OCI-LY7 (cell line): ENCODE measurements around the gene BFSP1. TPM values are rescaled to one million over a fixed set of nuclear protein-coding genes. Genes with fewer than 3 reads are reported as not detected.

Source experiments
- BruUV-seq: library from RNA; stranded (reverse); fragments of 400-500 nt; replicated peaks from 2 replicates; lab custom pipeline; 2021; lab: Mats Ljungman, UMichigan
- CTCF ChIA-PET: fragments of 300-600 bp; sonication (Branson Sonifier 250); formaldehyde crosslinking; loops from one replicate; lab custom pipeline; 2022; ENCODE audit warnings: antibody characterized with exemption; ENCODE audit not compliant: unreplicated experiment; lab: Charles Lee
- POLR2A ChIA-PET: fragments of 300-600 bp; sonication (Branson Sonifier 250); formaldehyde crosslinking; loops from one replicate; lab custom pipeline; 2022; ENCODE audit warnings: antibody characterized with exemption; lab: Charles Lee
- DNase-seq: peaks from one replicate; pipeline ENCODE4 v3.0.0-alpha.2; 2015; ENCODE audit warnings: low spot score
- H2AFZ ChIP-seq: fragments of 200-600 bp; sonication (generic), shearing (Covaris generic); 2 replicates; pipeline ENCODE4 v1.6.1; 2014; ENCODE audit warnings: mild to moderate bottlenecking, antibody characterized with exemption, low read length, moderate library complexity
- H3K27ac ChIP-seq: fragments of 200-600 bp; sonication (generic); 2 replicates; pipeline ENCODE4 v1.5.1; 2014; ENCODE audit warnings: mixed run types, low read depth, mild to moderate bottlenecking, moderate library complexity, low read length, inconsistent platforms; ENCODE audit not compliant: poor library complexity, severe bottlenecking
- H3K36me3 ChIP-seq: fragments of 200-600 bp; sonication (generic); 2 replicates; pipeline ENCODE4 v1.6.1; 2014; ENCODE audit warnings: mild to moderate bottlenecking, antibody characterized with exemption, low read length, moderate library complexity, mixed read lengths; ENCODE audit not compliant: insufficient read depth
- H3K4me1 ChIP-seq: fragments of 200-600 bp; sonication (generic); 2 replicates; pipeline ENCODE4 v1.5.1; 2014; ENCODE audit warnings: mild to moderate bottlenecking, low read length; ENCODE audit not compliant: insufficient read depth, poor library complexity, severe bottlenecking
- H3K4me2 ChIP-seq: fragments of 200-600 bp; sonication (generic); 2 replicates; pipeline ENCODE4 v1.6.1; 2014; ENCODE audit warnings: mild to moderate bottlenecking, low read length
- H3K4me3 ChIP-seq: fragments of 200-600 bp; sonication (generic); 2 replicates; pipeline ENCODE4 v1.5.1; 2014; ENCODE audit warnings: mild to moderate bottlenecking, low read depth, low read length; ENCODE audit not compliant: poor library complexity, severe bottlenecking
- H3K79me2 ChIP-seq: fragments of 200-600 bp; sonication (generic); 2 replicates; pipeline ENCODE4 v1.6.1; 2016; ENCODE audit warnings: low read depth, mild to moderate bottlenecking, low read length, moderate library complexity, mixed read lengths; ENCODE audit not compliant: insufficient read depth
- H3K9me2 ChIP-seq: fragments of 200-600 bp; sonication (generic); 2 replicates; pipeline ENCODE4 v1.6.1; 2016; ENCODE audit warnings: mild to moderate bottlenecking, low read length, mixed read lengths; ENCODE audit not compliant: insufficient read depth
- H3K9me3 ChIP-seq: fragments of 200-600 bp; sonication (generic); 2 replicates; pipeline ENCODE4 v1.6.1; 2014; ENCODE audit warnings: mild to moderate bottlenecking, mixed run types, low read length, mixed read lengths
- H4K20me1 ChIP-seq: fragments of 200-600 bp; sonication (generic); 2 replicates; pipeline ENCODE4 v1.6.1; 2014; ENCODE audit warnings: mild to moderate bottlenecking, antibody characterized with exemption, low read length, moderate library complexity, mixed read lengths; ENCODE audit not compliant: insufficient read depth
- EZH2phosphoT487 ChIP-seq: fragments of 200-600 bp; sonication (generic); IDR thresholded peaks from 2 replicates; pipeline ENCODE4 v1.6.1; 2018; ENCODE audit warnings: low read depth, borderline replicate concordance, mild to moderate bottlenecking, mixed run types, antibody characterized with exemption, low read length, moderate library complexity, mixed read lengths
- intact Hi-C: fragments of 100-400 bp; cut with micrococcal nuclease; formaldehyde crosslinking; loops from one replicate; pipeline ENCODE4 v1.10.0; 2022; ENCODE audit not compliant: unreplicated experiment
- total RNA-seq, 2 experiments: library from RNA; depleted of rRNA in 1 of 2; stranded (reverse); fragments of >200 nt in 1 of 2; shearing (Covaris generic) in 1 of 2; gene quantifications; 2 replicates each; pipeline ENCODE4 v1.2.3, GENCODE V29; 2014 to 2022
- TF ChIP-seq, protein P1 (sequence below): fragments of 200-600 bp; sonication (generic); conservative IDR thresholded peaks from 2 replicates; pipeline ENCODE4 v1.5.1; 2014; ENCODE audit warnings: mild to moderate bottlenecking, antibody characterized with exemption, low read length, moderate library complexity, mixed read lengths

BFSP1 gene
- total RNA-seq, 2 experiments from 2014 or later, result not detected

DNA sequence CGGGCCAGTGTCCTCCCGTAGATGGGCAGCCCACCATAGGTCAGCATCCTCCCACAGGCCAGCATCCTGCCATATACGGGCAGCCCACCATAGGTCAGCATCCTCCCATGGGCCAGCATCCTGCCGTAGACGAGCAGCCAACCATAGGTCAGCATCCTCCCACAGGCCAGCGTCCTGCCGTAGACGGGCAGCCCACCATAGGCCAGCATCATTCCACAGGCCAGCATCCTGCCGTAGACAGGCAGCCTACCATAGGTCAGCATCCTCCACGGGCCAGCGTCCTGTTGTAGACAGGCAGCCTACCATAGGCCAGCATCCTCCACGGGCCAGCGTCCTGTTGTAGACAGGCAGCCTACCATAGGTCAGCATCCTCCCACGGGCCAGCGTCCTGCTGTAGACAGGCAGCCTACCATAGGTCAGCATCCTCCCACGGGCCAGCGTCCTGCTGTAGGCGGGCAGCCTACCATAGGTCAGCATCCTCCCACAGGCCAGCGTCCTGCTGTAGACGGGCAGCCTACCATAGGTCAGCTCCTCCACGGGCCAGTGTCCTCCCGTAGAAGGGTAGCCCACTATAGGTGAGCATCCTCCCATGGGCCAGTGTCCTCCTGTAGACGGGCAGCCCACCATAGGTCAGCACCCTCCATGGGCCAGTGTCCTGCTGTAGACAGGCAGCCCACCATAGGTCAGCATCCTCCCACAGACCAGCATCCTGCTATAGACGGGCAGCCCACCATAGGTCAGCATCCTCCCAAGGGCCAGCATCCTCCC is 62.9 kb downstream of the BFSP1 start:
- Histone ChIP-seq H3K27ac (no peak overlapping the region), H3K36me3 (no peaks in the 10 kb centered on the region), H3K4me1 (no peaks in the 10 kb centered on the region), H3K79me2 (no peaks in the 10 kb centered on the region), H3K4me2 (no peak overlapping the region), H2AFZ (no peak overlapping the region), H4K20me1 (no peaks in the 10 kb centered on the region), H3K9me3 (no peaks in the 10 kb centered on the region), H3K4me3 (no peak overlapping the region), H3K9me2 (no peaks in the 10 kb centered on the region)
- intact Hi-C loops, result loop anchor here (10.0 kb wide), 1 partner anchor 1477 kb away; no protein-coding TSS in a partner anchor
- ChIA-PET CTCF (no interaction called here), POLR2A (interaction anchor here (0.6 kb wide), 2 partner anchors 108 to 436 kb away, joined by 4 to 5 read pairs; no protein-coding TSS in a partner anchor)
- no TSS peak for BruUV-seq
- DNase-seq, result no peak
- no peak for TF ChIP-seq EZH2phosphoT487
- TF ChIP-seq, protein P1, sequence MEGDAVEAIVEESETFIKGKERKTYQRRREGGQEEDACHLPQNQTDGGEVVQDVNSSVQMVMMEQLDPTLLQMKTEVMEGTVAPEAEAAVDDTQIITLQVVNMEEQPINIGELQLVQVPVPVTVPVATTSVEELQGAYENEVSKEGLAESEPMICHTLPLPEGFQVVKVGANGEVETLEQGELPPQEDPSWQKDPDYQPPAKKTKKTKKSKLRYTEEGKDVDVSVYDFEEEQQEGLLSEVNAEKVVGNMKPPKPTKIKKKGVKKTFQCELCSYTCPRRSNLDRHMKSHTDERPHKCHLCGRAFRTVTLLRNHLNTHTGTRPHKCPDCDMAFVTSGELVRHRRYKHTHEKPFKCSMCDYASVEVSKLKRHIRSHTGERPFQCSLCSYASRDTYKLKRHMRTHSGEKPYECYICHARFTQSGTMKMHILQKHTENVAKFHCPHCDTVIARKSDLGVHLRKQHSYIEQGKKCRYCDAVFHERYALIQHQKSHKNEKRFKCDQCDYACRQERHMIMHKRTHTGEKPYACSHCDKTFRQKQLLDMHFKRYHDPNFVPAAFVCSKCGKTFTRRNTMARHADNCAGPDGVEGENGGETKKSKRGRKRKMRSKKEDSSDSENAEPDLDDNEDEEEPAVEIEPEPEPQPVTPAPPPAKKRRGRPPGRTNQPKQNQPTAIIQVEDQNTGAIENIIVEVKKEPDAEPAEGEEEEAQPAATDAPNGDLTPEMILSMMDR, result no peak

DNA sequence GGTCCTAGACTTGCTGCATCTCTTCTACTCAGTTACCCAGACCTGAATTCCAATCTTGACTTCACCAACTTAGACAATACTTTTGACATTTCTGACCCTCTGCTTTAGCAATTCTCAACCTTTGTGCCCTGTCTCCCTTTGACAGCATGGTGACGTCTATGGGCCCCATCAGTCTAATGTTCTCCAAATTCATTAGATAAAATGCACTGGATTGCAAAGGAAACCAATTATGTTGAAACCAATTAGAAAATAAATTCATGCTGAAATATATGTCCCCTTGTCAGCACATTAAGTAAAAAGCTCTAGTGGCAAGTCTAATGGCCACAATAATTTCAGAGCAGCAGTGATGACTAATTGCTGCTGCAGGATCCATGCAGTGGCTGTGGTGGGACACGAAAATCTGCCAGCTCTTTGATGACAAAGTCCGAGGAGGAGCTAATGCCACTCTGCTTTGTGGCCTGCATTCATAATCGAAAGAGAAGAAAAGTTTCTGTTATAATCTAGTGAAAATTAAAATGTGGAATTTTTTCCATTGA is 64.0 kb downstream of the BFSP1 start:
- H3K9me2 ChIP-seq, result no peaks in the 10 kb centered on the region
- no peaks in the 10 kb centered on the region for H3K79me2 ChIP-seq
- H3K4me2 ChIP-seq, result no peak overlapping the region
- no peaks in the 10 kb centered on the region for H4K20me1 ChIP-seq
- no peak overlapping the region for H2AFZ ChIP-seq
- H3K4me3 ChIP-seq, result no peak overlapping the region
- intact Hi-C loops, result loop anchor here (10.0 kb wide), 1 partner anchor 1478 kb away; no protein-coding TSS in a partner anchor
- no TSS peak for BruUV-seq
- no peak for TF ChIP-seq EZH2phosphoT487
- TF ChIP-seq, protein P1, result no peak
- POLR2A ChIA-PET, result interaction anchor here (0.6 to 0.7 kb wide), 2 partner anchors 45 to 420 kb away, joined by 3 to 4 read pairs; no protein-coding TSS in a partner anchor
- H3K27ac ChIP-seq, result no peak overlapping the region
- no peaks in the 10 kb centered on the region for H3K4me1 ChIP-seq
- no peaks in the 10 kb centered on the region for H3K9me3 ChIP-seq
- no peak for DNase-seq
- CTCF ChIA-PET, result no interaction called here
- no peaks in the 10 kb centered on the region for H3K36me3 ChIP-seq

DNA sequence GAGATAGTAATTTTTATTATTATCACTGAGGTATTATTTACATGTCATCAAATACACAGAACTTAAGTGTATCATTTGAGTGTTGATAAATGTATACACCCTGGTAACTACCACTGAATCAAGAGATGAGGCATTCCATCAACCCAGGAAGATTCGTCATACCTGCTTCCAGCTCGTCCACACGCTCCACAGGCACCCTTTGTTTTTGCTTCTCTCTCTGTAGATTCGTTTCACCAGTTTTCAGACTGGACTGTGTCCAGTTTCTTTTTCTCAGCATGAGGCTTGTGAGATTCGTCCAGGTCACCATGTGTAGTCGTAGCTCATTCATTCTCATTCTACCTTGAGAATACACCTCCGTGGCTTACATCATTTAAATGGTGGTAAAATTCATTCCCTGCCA is 64.5 kb downstream of the BFSP1 start:
- H3K27ac ChIP-seq, result no peak overlapping the region
- H3K79me2 ChIP-seq, result no peaks in the 10 kb centered on the region
- H2AFZ ChIP-seq, result no peak overlapping the region
- ChIA-PET CTCF (no interaction called here), POLR2A (interaction anchor here (0.6 kb wide), 1 partner anchor 420 kb away, joined by 4 read pairs; no protein-coding TSS in a partner anchor)
- no peaks in the 10 kb centered on the region for H3K36me3 ChIP-seq
- no peaks in the 10 kb centered on the region for H3K9me2 ChIP-seq
- TF ChIP-seq, protein P1, result no peak
- no peak for TF ChIP-seq EZH2phosphoT487
- H3K9me3 ChIP-seq, result no peaks in the 10 kb centered on the region
- H4K20me1 ChIP-seq, result no peaks in the 10 kb centered on the region
- no peak overlapping the region for H3K4me3 ChIP-seq
- no peak overlapping the region for H3K4me2 ChIP-seq
- BruUV-seq, result no TSS peak
- no peaks in the 10 kb centered on the region for H3K4me1 ChIP-seq
- intact Hi-C loops, result loop anchor here (10.0 kb wide), 1 partner anchor 1478 kb away; no protein-coding TSS in a partner anchor
- DNase-seq, result no peak
